Smooth muscle cell of the brain vasculature (primary cell): ENCODE data around the gene KRTAP10-1.
"Not testable (repeated sequence)": the region's sequence is repeated elsewhere in the genome, so short reads cannot be mapped to it uniquely, and the experiment has no call there.

ENCODE experiments used
- DNase-seq: peaks from one replicate; pipeline ENCODE4 v3.0.0-alpha.2; 2012; ENCODE audit warnings: low read depth, low spot score

The KRTAP10-1 gene

GRCh38 chr21:44571296-44571695 is 31.3 kb upstream of the KRTAP10-1 start:
- DNase-seq: no peak

GRCh38 chr21:44569861-44570517 is 30.0 kb upstream of the KRTAP10-1 start:
- DNase-seq: no peak

DNA sequence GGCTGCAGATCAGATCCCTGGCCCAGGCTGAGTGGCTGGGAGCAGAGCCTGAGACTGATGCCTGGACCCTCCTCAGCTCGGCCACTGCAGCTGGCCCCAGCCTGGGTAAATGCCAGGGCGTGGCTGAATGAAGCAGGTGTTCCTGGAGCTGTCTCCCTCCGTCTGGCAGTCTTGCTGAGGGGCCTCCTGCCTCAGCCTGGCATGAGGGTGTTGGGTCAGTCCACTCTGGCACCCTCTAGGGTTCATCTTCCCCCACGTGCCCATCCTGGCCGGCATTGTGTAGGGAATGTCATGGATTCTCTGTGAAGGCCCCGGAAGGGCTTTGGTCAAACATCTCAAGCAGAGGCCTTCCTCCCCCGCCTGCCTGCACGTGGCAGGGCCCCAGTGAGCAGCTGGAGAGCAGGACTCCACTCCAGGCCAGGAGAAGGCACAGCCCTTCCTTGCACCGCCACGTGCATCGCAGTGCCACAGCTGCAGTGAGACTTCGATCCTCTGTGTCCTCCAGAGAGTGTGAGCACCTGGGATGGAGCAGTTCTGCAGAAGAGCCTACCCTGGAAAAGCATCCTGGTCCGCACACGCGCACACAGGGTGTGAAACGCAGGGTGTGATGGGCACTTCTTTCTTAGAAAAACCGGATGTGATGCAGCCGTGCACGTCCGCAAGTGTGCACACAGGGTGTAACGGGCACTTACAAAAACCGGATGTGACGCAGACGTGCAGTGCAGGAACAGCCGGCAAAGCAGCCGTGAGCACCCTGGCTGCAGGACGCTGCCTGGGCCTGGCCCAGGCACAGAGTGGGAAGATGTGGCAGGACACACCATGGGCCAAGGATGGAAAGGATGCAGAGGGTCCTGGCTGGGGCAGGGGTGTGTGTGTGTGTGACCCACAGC is 28.9 kb upstream of the KRTAP10-1 start:
- no peak for DNase-seq

- no peak for DNase-seq
These were observed 28.3 kb upstream of the KRTAP10-1 start for GRCh38 chr21:44568261-44568660.

- DNase-seq: no peak
These were observed 27.6 kb upstream of the KRTAP10-1 start for GRCh38 chr21:44567481-44568171.

GRCh38 chr21:44566403-44566802 is 26.4 kb upstream of the KRTAP10-1 start:
- no peak for DNase-seq

GRCh38 chr21:44564886-44565598 is 25.0 kb upstream of the KRTAP10-1 start:
- DNase-seq: no peak

GRCh38 chr21:44564099-44564498 is 24.1 kb upstream of the KRTAP10-1 start:
- no peak for DNase-seq

DNA sequence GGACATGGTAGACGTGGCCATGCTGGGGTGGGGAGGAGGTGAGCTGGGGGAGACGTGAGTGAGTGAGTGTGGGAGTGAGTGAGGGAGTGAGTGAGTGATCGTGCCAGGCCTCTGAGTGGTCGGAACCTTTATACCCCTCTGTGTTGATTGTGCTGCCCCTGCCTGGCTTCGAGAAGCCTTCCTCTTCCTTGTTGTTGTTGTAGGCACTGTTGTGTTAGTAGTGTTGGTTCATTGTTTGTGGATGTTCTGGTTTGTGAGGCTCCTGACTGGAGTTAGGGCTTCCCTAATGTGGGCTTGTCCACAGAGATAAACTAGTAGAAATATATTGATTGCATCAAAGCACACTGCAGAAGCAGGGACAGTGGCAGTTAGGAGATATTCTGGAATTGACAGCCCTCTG is 18.7 kb upstream of the KRTAP10-1 start, which contains the start of gene KRTAP10-3:
Gene KRTAP10-3, minus strand, starts transcription at position 101 of the 400 bp plus-strand sequence. Its CDS starts 80 bp downstream, at position 21.
- no peak for DNase-seq

DNA sequence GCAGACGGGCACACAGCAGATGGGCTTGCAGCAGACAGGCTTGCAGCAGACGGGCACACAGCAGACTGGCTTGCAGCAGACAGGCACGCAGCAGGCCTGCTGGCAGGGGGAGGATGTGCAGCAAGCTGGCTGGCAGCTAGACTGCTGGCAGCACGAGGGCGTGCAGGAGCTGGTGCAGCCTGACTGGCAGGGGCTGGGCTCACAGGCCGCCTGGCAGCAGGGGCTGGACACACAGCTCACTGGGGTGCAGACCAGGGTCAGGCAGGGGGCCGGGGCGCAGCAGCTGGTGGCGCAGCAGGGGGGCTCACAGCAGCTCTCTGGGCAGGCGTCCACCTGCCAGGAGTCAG is 18.3 kb upstream of the KRTAP10-1 start:
- DNase-seq: not testable (repeated sequence)

DNA sequence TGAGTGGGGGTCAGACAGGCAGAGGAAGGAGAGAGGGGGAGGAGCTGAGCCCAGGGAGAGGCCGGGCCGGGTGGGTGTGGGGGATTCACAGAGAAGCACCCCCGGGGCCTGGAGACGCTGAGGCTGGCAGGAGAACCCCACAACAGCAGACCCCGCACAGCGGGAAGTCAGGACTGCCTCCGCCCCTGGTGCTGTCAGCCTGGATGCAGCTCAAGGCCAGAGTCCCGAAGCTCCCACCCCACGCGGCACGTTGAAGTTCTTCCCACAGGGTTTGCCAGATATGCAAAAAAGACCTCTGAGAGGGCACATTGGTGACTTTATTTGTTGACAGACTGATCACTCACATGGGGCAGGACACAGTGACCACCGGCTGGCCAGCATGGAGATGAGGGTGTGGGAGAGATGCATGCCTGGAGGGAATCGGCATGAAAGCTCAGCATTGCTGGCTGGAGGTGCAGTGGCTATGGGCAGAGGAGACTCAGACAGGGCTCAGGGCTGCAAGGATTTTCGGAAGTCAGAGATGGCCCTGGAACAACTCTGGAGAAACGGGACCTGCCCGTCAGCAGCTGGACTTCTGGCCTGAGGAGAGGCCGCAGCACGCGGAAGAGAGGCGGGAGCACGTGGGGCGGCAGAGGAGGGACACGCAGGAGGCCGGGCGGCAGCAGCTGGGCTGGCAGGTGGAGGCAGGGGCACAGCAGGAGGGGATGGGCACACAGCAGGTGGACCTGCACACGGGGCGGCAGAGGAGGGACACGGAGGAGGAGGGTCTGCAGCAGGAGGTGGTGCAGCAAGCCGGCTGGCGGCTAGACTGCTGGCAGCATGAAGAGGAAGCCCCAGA is 17.7 kb upstream of the KRTAP10-1 start:
- DNase-seq: no peak

DNA sequence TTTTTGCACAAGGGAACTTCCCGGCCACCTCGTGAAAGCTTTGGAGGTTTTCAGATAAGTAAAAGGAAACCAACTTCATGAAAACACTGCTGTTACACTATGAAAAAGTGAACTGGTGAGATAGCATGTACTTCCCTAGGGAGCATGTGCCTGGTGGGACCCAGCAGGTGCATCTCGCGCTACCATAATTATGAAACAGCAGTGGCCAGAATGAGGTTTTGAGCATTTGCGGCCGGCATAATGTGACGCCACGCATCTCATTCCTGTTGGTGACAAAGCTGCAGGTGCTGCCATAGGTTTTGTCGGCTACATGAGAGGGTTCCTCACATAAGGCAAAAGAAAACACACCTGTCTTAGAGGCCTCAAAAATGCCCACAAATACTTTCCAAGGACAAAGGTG is 16.9 kb upstream of the KRTAP10-1 start:
- no peak for DNase-seq

DNA sequence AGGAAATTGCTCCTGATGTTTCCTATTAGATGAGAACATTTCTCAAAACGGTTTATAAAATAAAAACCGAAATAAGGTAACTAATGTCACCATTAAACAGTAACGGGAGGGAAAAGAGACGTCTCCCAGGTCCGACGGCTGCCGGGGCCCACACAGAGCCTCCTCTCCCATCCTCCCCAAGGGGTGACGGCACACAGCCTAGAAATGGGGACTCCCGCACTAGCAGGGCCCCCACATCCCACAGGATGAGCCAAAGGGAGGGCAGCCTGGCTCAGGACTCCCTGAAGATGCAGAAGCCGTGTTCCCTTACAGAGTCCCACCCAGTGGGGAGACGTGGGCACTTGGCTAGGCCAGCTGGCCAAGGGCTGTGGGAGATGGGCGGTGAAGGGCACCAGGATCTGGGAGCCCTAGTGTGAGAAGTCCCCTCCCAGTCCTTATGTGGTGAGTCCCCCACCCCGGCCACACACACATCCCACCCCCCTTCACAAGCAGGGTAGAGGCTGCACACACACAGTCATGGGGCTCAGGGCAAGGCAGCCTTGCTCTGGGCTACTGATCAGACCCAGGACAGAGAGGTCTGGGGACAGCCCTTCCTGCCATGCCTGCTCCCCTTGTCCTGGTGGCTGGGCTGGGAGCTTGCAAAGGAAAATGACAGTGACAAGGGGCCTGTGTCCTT is 15.3 kb upstream of the KRTAP10-1 start:
- no peak for DNase-seq

DNA sequence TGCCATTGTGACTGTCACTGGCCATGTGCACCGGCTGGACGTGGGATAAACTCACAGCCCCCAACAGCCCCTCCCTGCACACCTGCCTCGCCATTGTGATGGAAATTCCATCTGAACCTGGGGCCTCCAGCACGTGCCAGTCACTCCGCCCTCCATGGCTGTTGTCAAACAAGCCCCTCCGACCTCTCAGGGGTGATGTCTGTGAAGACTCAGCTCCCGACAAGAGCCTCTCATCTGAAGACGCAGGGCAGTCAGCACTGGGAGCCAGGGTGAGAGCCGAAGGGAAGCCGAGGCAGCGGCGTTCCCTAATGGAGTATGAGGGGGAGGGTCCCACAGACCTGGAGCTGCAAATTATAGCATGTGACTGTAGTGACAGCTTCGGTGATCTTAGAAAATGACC is 12.7 kb upstream of the KRTAP10-1 start:
- no peak for DNase-seq

- no peak for DNase-seq
These were observed 12.1 kb upstream of the KRTAP10-1 start for GRCh38 chr21:44552136-44552535.

DNA sequence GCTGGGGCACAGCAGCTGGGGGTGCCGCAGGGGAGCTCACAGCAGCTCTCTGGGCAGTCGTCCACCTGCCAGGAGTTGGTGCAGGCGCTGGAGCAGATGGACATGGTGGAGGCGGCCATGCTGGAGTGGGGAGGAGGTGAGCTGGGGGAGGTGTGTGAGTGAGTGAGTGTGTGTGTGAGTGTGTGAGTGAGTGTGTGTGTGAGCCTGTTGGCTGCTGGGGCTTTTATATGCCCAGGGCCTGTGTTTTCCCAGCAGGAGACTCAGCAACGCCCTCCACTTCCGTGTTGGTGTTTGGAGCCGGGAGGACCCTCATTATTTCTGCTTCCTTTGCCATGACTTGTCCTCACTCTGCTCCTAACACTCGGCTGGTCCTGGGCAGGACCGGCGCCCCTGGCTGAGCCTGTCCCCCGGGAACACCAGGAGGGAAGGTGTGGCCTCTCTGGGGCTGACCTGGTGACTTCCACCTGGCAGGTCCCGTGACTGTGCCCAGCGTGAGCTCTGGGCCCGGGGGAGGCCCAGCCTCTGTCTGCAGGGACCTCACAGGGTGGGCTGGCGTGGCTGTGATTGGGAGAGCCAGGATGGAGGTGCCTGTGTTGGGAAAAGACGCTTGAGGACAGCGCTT is 11.5 kb upstream of the KRTAP10-1 start, which contains the start of gene KRTAP10-2:
Gene KRTAP10-2, minus strand, starts transcription at position 166 of the 622 bp plus-strand sequence. Its CDS starts 47 bp downstream, at position 119.
- DNase-seq: no peak

DNA sequence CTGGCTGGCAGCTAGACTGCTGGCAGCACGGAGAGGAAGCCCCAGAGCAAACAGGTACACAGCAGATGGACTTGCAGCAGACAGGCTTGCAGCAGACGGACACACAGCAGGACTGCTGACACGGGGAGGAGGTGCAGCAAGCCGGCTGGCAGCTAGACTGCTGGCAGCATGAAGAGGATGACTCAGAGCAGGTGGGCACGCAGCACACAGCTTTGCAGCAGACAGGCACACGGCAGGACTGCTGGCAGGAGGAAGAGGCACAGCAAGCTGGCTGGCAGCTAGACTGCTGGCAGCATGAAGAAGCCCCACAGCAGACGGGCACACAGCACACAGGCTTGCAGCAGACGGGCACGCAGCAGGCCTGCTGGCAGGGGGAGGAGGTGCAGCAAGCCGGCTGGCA is 10.8 kb upstream of the KRTAP10-1 start:
- DNase-seq: no peak

DNA sequence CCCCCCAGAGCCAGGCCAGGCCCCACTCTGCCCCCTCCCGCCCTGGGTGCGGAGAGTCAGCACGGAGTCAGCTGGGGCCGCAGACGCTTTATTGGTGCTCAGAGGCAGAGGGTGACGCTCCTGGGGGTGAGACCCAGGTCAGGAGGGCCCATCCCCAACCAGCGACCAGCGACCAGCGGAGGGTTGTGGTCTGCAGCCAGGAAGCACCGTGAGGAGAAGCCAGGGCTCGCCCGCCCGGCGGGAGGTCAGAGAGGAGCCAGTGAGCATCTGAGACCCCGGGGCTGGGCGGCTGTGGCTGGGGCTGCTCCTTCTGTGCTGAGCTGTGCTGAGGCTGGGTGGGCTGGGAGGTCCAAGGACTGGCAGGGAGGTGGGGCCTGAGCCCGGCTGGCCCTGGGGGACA is 10.3 kb upstream of the KRTAP10-1 start:
- DNase-seq: not testable (repeated sequence)

GRCh38 chr21:44549525-44550211 is 9.7 kb upstream of the KRTAP10-1 start:
- DNase-seq: no peak
